Neuronal stem cell (in vitro differentiated cells): Measurements from ENCODE around the gene TMEM95.

ENCODE experiments used
- DNase-seq: peaks from one replicate; pipeline ENCODE4 v3.0.0-alpha.2; 2013; ENCODE audit warnings: low spot score
- H2AFZ ChIP-seq: one replicate; pipeline ENCODE4 v1.6.1; 2013; ENCODE audit warnings: mild to moderate bottlenecking, low read length, inconsistent platforms
- H2AK5ac ChIP-seq: 2 replicates; pipeline ENCODE4 v1.6.1; 2013; ENCODE audit warnings: low read depth, mild to moderate bottlenecking, inconsistent platforms, low read length, moderate library complexity, mixed read lengths
- H2BK120ac ChIP-seq: 2 replicates; pipeline ENCODE4 v1.6.1; 2013; ENCODE audit warnings: low read depth, mild to moderate bottlenecking, inconsistent platforms, low read length, moderate library complexity, mixed read lengths
- H2BK12ac ChIP-seq: one replicate; pipeline ENCODE4 v1.6.1; 2013; ENCODE audit warnings: low read length, inconsistent platforms
- H2BK15ac ChIP-seq: 2 replicates; pipeline ENCODE4 v1.6.1; 2013; ENCODE audit warnings: mild to moderate bottlenecking, low read length, inconsistent platforms, mixed read lengths
- H2BK5ac ChIP-seq: one replicate; pipeline ENCODE4 v1.6.1; 2013; ENCODE audit warnings: inconsistent platforms, mild to moderate bottlenecking, low read length, moderate library complexity
- H3K14ac ChIP-seq: one replicate; pipeline ENCODE4 v1.6.1; 2013; ENCODE audit warnings: low read length, inconsistent platforms
- H3K18ac ChIP-seq: 2 replicates; pipeline ENCODE4 v1.6.1; 2013; ENCODE audit warnings: low read length, inconsistent platforms
- H3K23ac ChIP-seq: 2 replicates; pipeline ENCODE4 v1.6.1; 2013; ENCODE audit warnings: low read depth, mild to moderate bottlenecking, mixed read lengths, low read length, inconsistent platforms; ENCODE audit not compliant: poor library complexity
- H3K27ac ChIP-seq: replicated peaks from 3 replicates; pipeline ENCODE4 v1.5.1; 2013; ENCODE audit warnings: low read length, inconsistent platforms
- H3K27me3 ChIP-seq, 3 experiments: 2 replicates each; pipeline ENCODE4 v1.6.1; 2013; ENCODE audit warnings: low read length in 3 of 3, mild to moderate bottlenecking in 2 of 3, inconsistent platforms in 1 of 3, low read depth in 1 of 3, mixed read lengths in 1 of 3, moderate library complexity in 1 of 3; ENCODE audit not compliant: control insufficient read depth in 3 of 3, insufficient read depth in 3 of 3
- H3K36me3 ChIP-seq, 2 donors: replicated peaks in 1 of 2; 2 replicates each; pipeline ENCODE4 v1.6.1; 2013; ENCODE audit warnings: low read length in 2 of 2; ENCODE audit not compliant: control insufficient read depth in 2 of 2, insufficient read depth in 2 of 2
- H3K4ac ChIP-seq: 2 replicates; pipeline ENCODE4 v1.6.1; 2013; ENCODE audit warnings: inconsistent platforms, mild to moderate bottlenecking, low read length, moderate library complexity
- H3K4me1 ChIP-seq, 2 donors: 1 replicate in 1 of 2; 2 replicates in 1 of 2; pipeline ENCODE4 v1.6.1; 2013; ENCODE audit warnings: low read length in 2 of 2, low read depth in 1 of 2; ENCODE audit not compliant: control insufficient read depth in 2 of 2, insufficient read depth in 1 of 2
- H3K4me2 ChIP-seq: one replicate; pipeline ENCODE4 v1.6.1; 2013; ENCODE audit warnings: mild to moderate bottlenecking, low read length, inconsistent platforms; ENCODE audit not compliant: insufficient read depth, poor library complexity, severe bottlenecking
- H3K4me3 ChIP-seq, 2 donors: 2 replicates each; pipeline ENCODE4 v1.5.1; 2013; ENCODE audit warnings: low read length in 2 of 2, mild to moderate bottlenecking in 2 of 2, inconsistent platforms in 1 of 2, moderate library complexity in 1 of 2
- H3K79me1 ChIP-seq: one replicate; pipeline ENCODE4 v1.6.1; 2013; ENCODE audit warnings: low read depth, mild to moderate bottlenecking, inconsistent platforms, low read length, moderate library complexity
- H3K9ac ChIP-seq: one replicate; pipeline ENCODE4 v1.6.1; 2013; ENCODE audit warnings: mild to moderate bottlenecking, low read depth, low read length, inconsistent platforms; ENCODE audit not compliant: poor library complexity
- H3K9me3 ChIP-seq, 2 donors: replicated peaks in 1 of 2; 2 replicates each; pipeline versions ENCODE3 to v1.6.1; 2013; ENCODE audit warnings: low read length in 2 of 2, mild to moderate bottlenecking in 2 of 2, inconsistent platforms in 1 of 2, low read depth in 1 of 2, mixed read lengths in 1 of 2, moderate library complexity in 1 of 2; ENCODE audit not compliant: control insufficient read depth in 2 of 2, insufficient read depth in 1 of 2
- H4K8ac ChIP-seq: one replicate; pipeline ENCODE4 v1.6.1; 2013; ENCODE audit warnings: low read depth, mild to moderate bottlenecking, inconsistent platforms, low read length, moderate library complexity
- H4K91ac ChIP-seq: one replicate; pipeline ENCODE4 v1.6.1; 2013; ENCODE audit warnings: low read length, low read depth, mild to moderate bottlenecking, inconsistent platforms; ENCODE audit not compliant: poor library complexity
- WGBS, 2 donors: extraction: QIAGEN DNeasy Blood & Tissue Kit; methylation state at CpG; one replicate each; pipeline ENCODE4 v1.1.7; 2013; ENCODE audit warnings: missing lambda C conversion rate in 2 of 2, mixed read lengths in 1 of 2; ENCODE audit not compliant: insufficient read length in 2 of 2, insufficient replicate concordance in 1 of 2; ENCODE audit errors: extremely low coverage in 2 of 2; 5-methylcytosine and 5-hydroxymethylcytosine counted together

Gene TMEM95

GRCh38 chr17:7352910-7353635 is 1.9 kb upstream of the TMEM95 start:
- no peaks in the 10 kb centered on the region for H3K9me3 ChIP-seq
- peak overlapping the region; percentile 98 for H2BK5ac ChIP-seq
- peak overlapping the region; percentile 99 for H3K4ac ChIP-seq
- H3K9ac ChIP-seq, result peak overlapping the region; percentile 56
- H4K8ac ChIP-seq, result peak overlapping the region; percentile 55
- peak overlapping the region; percentile 98 for H3K18ac ChIP-seq
- H3K23ac ChIP-seq, result peak overlapping the region; percentile 67
- H3K4me1 ChIP-seq, result peaks cover 26 to 50% of the 10 kb centered on the region in 2 donors
- peak overlapping the region; percentile 50 for H2BK12ac ChIP-seq
- H2AK5ac ChIP-seq, result peak overlapping the region; percentile 100
- no peak for DNase-seq
- H2AFZ ChIP-seq, result no peak overlapping the region
- H3K4me2 ChIP-seq, result peak overlapping the region; percentile 84
- H3K27ac ChIP-seq, result no peak overlapping the region
- H2BK120ac ChIP-seq, result no peak overlapping the region
- no peaks in the 10 kb centered on the region for H3K36me3 ChIP-seq
- peak overlapping the region; percentile 50 for H3K14ac ChIP-seq
- peak overlapping the region in 1 of 2 donors; percentile 77 for H3K4me3 ChIP-seq
- no CpG with 5 or more reads among the region's 37 CpGs for WGBS, 2 donors
- no peak overlapping the region for H4K91ac ChIP-seq
- peak overlapping the region; percentile 93 for H2BK15ac ChIP-seq
- peaks cover 11% of the 10 kb centered on the region for H3K79me1 ChIP-seq
- peaks cover 0 to 3% (median 0%) of the 10 kb centered on the region in 3 experiments for H3K27me3 ChIP-seq

- Histone ChIP-seq H4K8ac (no peak overlapping the region), H4K91ac (peak overlapping the region; percentile 40), H2AFZ (no peak overlapping the region), H3K23ac (no peak overlapping the region), H3K14ac (peak overlapping the region; percentile 63), H3K4ac (no peak overlapping the region), H3K9me3 (no peaks in the 10 kb centered on the region), H2BK15ac (no peak overlapping the region), H3K18ac (no peak overlapping the region), H3K4me2 (no peak overlapping the region), H2BK120ac (no peak overlapping the region), H2AK5ac (peak overlapping the region; percentile 82), H3K79me1 (peaks cover 8% of the 10 kb centered on the region), H2BK5ac (no peak overlapping the region), H3K4me1 (peaks cover 21 to 50% of the 10 kb centered on the region in 2 donors), H3K4me3 (peak overlapping the region in 1 of 2 donors; percentile 10), H3K9ac (no peak overlapping the region), H2BK12ac (no peak overlapping the region), H3K27ac (no peak overlapping the region), H3K27me3 (peaks cover 0 to 3% (median 0%) of the 10 kb centered on the region in 3 experiments), H3K36me3 (no peaks in the 10 kb centered on the region)
- WGBS, 2 donors, result no CpG with 5 or more reads among the region's 9 CpGs
- no peak for DNase-seq
These were observed 603 bp upstream of the TMEM95 start for GRCh38 chr17:7354262-7354843.

- Histone ChIP-seq H2AK5ac (peak overlapping the region; percentile 26), H3K79me1 (peaks cover 8% of the 10 kb centered on the region), H3K27me3 (peaks cover 0 to 3% (median 0%) of the 10 kb centered on the region in 3 experiments), H3K9me3 (no peaks in the 10 kb centered on the region), H3K23ac (no peak overlapping the region), H2BK15ac (no peak overlapping the region), H2BK5ac (no peak overlapping the region), H3K36me3 (no peaks in the 10 kb centered on the region), H2BK12ac (no peak overlapping the region), H4K91ac (no peak overlapping the region), H2BK120ac (no peak overlapping the region), H3K4me2 (no peak overlapping the region), H3K4ac (no peak overlapping the region), H3K18ac (peak overlapping the region; percentile 17), H4K8ac (no peak overlapping the region), H3K4me3 (no peak overlapping the region), H3K14ac (no peak overlapping the region), H3K9ac (no peak overlapping the region), H3K4me1 (peaks cover 17 to 41% of the 10 kb centered on the region in 2 donors), H3K27ac (no peak overlapping the region), H2AFZ (no peak overlapping the region)
- WGBS, 2 donors, result no CpG with 5 or more reads among the region's 8 CpGs
- no peak for DNase-seq
These were observed 617 bp downstream of the TMEM95 start for GRCh38 chr17:7355573-7355972.

- H3K14ac ChIP-seq, result no peak overlapping the region
- no peak overlapping the region for H4K8ac ChIP-seq
- H3K4me1 ChIP-seq, result peaks cover 17 to 38% of the 10 kb centered on the region in 2 donors
- no peaks in the 10 kb centered on the region for H3K36me3 ChIP-seq
- no peak overlapping the region for H3K4me3 ChIP-seq
- H2AK5ac ChIP-seq, result peak overlapping the region; percentile 37
- peaks cover 8% of the 10 kb centered on the region for H3K79me1 ChIP-seq
- no peak overlapping the region for H3K4ac ChIP-seq
- no peaks in the 10 kb centered on the region for H3K9me3 ChIP-seq
- peak overlapping the region; percentile 77 for H2BK120ac ChIP-seq
- H2AFZ ChIP-seq, result no peak overlapping the region
- peak overlapping the region; percentile 40 for H3K4me2 ChIP-seq
- H2BK12ac ChIP-seq, result no peak overlapping the region
- peaks cover 0 to 3% (median 0%) of the 10 kb centered on the region in 3 experiments for H3K27me3 ChIP-seq
- H3K18ac ChIP-seq, result peak overlapping the region; percentile 36
- no peak overlapping the region for H3K9ac ChIP-seq
- H3K27ac ChIP-seq, result no peak overlapping the region
- peak; percentile 76 for DNase-seq
- H3K23ac ChIP-seq, result no peak overlapping the region
- WGBS, 2 donors, result no CpG with 5 or more reads among the region's 12 CpGs
- H2BK15ac ChIP-seq, result peak overlapping the region; percentile 28
- peak overlapping the region; percentile 30 for H2BK5ac ChIP-seq
- no peak overlapping the region for H4K91ac ChIP-seq
These were observed 1.2 kb downstream of the TMEM95 start for GRCh38 chr17:7356072-7356549.
